ENCODE data around the gene PROX1.

PROX1 gene

GRCh38 chr1:214014730-214015129 is 27.0 kb downstream of the PROX1 start:
- Mint-ChIP-seq H3K36me3 (no peaks in the 10 kb centered on the region), H3K9me3 (ENCODE audit: low read depth) (no peaks in the 10 kb centered on the region), H3K4me3 (no peak overlapping the region), H3K27ac (no peak overlapping the region), H3K4me1 (ENCODE audit: low read depth) (no peaks in the 10 kb centered on the region), H3K27me3 (peaks cover 4% of the 10 kb centered on the region)

GRCh38 chr1:214017191-214017982 is 29.6 kb downstream of the PROX1 start:
- no peak overlapping the region for H3K4me3 Mint-ChIP-seq

GRCh38 chr1:214018386-214019268 is 30.9 kb downstream of the PROX1 start:
- no peaks in the 10 kb centered on the region for H3K36me3 Mint-ChIP-seq
- no peak overlapping the region for H3K27ac Mint-ChIP-seq
- H3K27me3 Mint-ChIP-seq, result peaks cover 4% of the 10 kb centered on the region
- H3K4me3 Mint-ChIP-seq, result no peak overlapping the region
- H3K4me1 Mint-ChIP-seq (ENCODE audit: low read depth), result no peaks in the 10 kb centered on the region
- H3K9me3 Mint-ChIP-seq (ENCODE audit: low read depth), result no peaks in the 10 kb centered on the region

More at GRCh38 chr1:214017191-214017982, 29.6 kb downstream of the PROX1 start:
- H3K36me3 Mint-ChIP-seq, result no peaks in the 10 kb centered on the region
- H3K4me1 Mint-ChIP-seq (ENCODE audit: low read depth), result no peaks in the 10 kb centered on the region
- H3K27ac Mint-ChIP-seq, result no peak overlapping the region
- peaks cover 4% of the 10 kb centered on the region for H3K27me3 Mint-ChIP-seq
- H3K9me3 Mint-ChIP-seq (ENCODE audit: low read depth), result no peaks in the 10 kb centered on the region

- Mint-ChIP-seq H3K4me3 (no peak overlapping the region), H3K27ac (no peak overlapping the region)
These were observed 31.7 kb downstream of the PROX1 start for GRCh38 chr1:214019499-214019898.

GRCh38 chr1:214021321-214021720 is 33.5 kb downstream of the PROX1 start:
- Mint-ChIP-seq H3K9me3 (ENCODE audit: low read depth) (no peaks in the 10 kb centered on the region), H3K4me1 (ENCODE audit: low read depth) (no peaks in the 10 kb centered on the region), H3K27me3 (peaks cover 4% of the 10 kb centered on the region), H3K27ac (no peak overlapping the region), H3K36me3 (no peaks in the 10 kb centered on the region), H3K4me3 (no peak overlapping the region)

More at GRCh38 chr1:214019499-214019898, 31.7 kb downstream of the PROX1 start:
- no peaks in the 10 kb centered on the region for H3K9me3 Mint-ChIP-seq (ENCODE audit: low read depth)
- peaks cover 4% of the 10 kb centered on the region for H3K27me3 Mint-ChIP-seq
- H3K4me1 Mint-ChIP-seq (ENCODE audit: low read depth), result no peaks in the 10 kb centered on the region
- H3K36me3 Mint-ChIP-seq, result no peaks in the 10 kb centered on the region

GRCh38 chr1:214022229-214022791 is 34.5 kb downstream of the PROX1 start:
- H3K9me3 Mint-ChIP-seq (ENCODE audit: low read depth), result no peaks in the 10 kb centered on the region
- H3K36me3 Mint-ChIP-seq, result no peaks in the 10 kb centered on the region
- no peak overlapping the region for H3K27ac Mint-ChIP-seq
- no peaks in the 10 kb centered on the region for H3K4me1 Mint-ChIP-seq (ENCODE audit: low read depth)
- no peak overlapping the region for H3K4me3 Mint-ChIP-seq
- peaks cover 4% of the 10 kb centered on the region for H3K27me3 Mint-ChIP-seq

- Mint-ChIP-seq H3K27me3 (peaks cover 4% of the 10 kb centered on the region), H3K4me1 (ENCODE audit: low read depth) (no peaks in the 10 kb centered on the region), H3K27ac (no peak overlapping the region), H3K9me3 (ENCODE audit: low read depth) (no peaks in the 10 kb centered on the region), H3K4me3 (no peak overlapping the region), H3K36me3 (no peaks in the 10 kb centered on the region)
These were observed 35.1 kb downstream of the PROX1 start for GRCh38 chr1:214022810-214023425.

DNA sequence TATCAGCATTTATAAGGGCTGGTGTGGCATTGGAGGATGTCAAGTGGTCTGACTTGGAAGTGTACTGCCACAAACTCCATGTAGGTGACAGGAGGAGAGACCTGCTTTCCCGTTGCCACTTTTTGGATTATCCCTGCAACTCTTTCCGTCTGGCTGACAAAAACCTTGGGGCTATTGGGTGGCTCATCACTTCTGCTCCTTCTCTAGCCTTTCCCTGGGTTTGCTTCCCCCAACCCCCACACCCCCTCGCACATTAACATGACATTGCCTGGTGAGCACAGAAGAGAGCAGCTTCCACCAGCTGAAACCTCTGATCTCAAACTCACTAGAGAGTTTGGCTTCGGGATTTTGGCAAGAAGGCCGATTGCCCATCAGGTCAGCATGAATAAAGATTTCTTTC is 39.2 kb downstream of the PROX1 start:
- no peak overlapping the region for H3K27ac Mint-ChIP-seq
- peaks cover 7% of the 10 kb centered on the region for H3K27me3 Mint-ChIP-seq
- H3K4me3 Mint-ChIP-seq, result no peak overlapping the region
- H3K36me3 Mint-ChIP-seq, result no peaks in the 10 kb centered on the region
- no peaks in the 10 kb centered on the region for H3K4me1 Mint-ChIP-seq (ENCODE audit: low read depth)
- H3K9me3 Mint-ChIP-seq (ENCODE audit: low read depth), result no peaks in the 10 kb centered on the region

DNA sequence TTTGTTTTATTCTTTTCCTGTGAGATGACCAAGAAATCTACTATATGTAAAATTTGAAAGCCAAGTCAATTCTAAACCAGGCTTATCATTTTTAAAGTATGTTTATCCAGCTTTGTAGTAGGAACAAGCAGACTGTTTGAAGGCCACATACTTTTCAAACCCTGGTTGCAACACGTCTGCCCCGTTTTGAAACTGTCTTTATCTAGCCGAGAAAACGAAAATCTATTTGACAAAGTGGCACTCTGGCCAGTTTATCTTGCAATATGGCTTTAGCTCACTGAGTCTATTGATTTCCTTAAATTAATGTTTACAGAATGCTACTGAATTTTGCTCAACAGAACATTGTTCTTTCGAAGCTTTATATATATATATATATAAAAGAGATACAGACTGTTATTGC is 39.7 kb downstream of the PROX1 start:
- Mint-ChIP-seq H3K4me1 (ENCODE audit: low read depth) (no peaks in the 10 kb centered on the region), H3K27ac (no peak overlapping the region), H3K9me3 (ENCODE audit: low read depth) (no peaks in the 10 kb centered on the region), H3K36me3 (no peaks in the 10 kb centered on the region), H3K4me3 (no peak overlapping the region), H3K27me3 (peaks cover 7% of the 10 kb centered on the region)

GRCh38 chr1:214028095-214028494 is 40.3 kb downstream of the PROX1 start:
- H3K4me3 Mint-ChIP-seq, result no peak overlapping the region
- no peaks in the 10 kb centered on the region for H3K9me3 Mint-ChIP-seq (ENCODE audit: low read depth)
- H3K4me1 Mint-ChIP-seq (ENCODE audit: low read depth), result no peaks in the 10 kb centered on the region
- H3K27ac Mint-ChIP-seq, result no peak overlapping the region
- H3K36me3 Mint-ChIP-seq, result no peaks in the 10 kb centered on the region
- peaks cover 12% of the 10 kb centered on the region for H3K27me3 Mint-ChIP-seq

DNA sequence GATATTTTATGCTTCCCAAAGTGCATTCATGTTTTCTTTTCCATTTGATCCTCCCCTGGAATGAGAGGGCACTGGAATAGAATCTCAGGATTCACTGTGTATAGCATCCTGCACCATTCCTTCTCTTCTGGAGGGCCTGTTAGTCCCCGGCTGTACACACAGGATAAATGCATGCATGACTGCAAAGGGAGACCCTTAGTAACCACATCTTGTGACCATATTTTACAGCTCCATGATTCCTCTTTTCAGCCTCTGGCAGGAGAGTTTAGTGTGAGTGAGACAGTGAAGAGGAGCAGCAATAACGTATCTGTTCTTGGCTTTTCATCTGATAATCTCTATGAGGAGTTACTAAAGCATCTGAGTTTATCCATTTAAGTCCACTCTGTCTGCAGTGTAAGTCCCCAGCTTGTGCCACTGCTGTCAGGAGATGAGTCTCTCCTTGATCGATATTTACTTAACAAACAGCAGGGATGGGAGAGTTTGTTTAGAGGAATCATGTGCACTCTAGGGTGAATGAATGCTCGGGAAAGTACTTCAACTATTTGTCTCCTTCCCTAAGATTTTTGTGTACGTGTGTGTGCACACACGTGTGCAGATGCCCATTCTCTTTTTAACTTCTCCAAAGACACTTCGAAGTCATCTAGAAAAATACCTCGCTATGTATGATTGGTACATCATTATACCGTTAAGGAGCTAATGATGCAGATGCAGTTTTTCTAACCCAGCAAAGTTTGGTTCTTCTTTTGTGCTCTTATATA is 41.1 kb downstream of the PROX1 start:
- Mint-ChIP-seq H3K4me1 (ENCODE audit: low read depth) (no peaks in the 10 kb centered on the region), H3K4me3 (no peak overlapping the region), H3K27me3 (peaks cover 12% of the 10 kb centered on the region), H3K36me3 (no peaks in the 10 kb centered on the region), H3K9me3 (ENCODE audit: low read depth) (no peaks in the 10 kb centered on the region), H3K27ac (no peak overlapping the region)

DNA sequence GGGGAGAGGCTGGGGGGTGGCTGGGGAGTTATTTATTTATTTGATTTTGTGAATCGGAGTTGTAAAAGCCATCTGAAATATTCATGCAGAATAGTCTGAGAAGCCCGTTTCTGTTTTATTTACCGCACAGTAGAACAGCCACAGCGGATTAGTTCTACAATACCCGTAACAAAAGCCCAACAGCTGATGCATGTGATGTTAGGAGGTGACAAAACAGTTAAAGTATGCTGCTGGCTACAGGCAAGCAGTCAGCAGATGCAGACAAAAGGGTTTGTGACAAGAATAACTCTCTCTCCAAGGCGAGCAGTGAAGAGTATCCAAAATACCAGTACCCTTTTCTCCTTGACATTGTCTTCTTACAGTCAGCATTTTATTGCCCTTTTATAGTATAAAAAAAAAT is 42.0 kb downstream of the PROX1 start:
- peaks cover 17% of the 10 kb centered on the region for H3K27me3 Mint-ChIP-seq

GRCh38 chr1:214031267-214031650 is 43.5 kb downstream of the PROX1 start:
- no peak overlapping the region for H3K4me3 Mint-ChIP-seq
- no peaks in the 10 kb centered on the region for H3K4me1 Mint-ChIP-seq (ENCODE audit: low read depth)
- peaks cover 15% of the 10 kb centered on the region for H3K27me3 Mint-ChIP-seq
- H3K36me3 Mint-ChIP-seq, result no peaks in the 10 kb centered on the region
- H3K9me3 Mint-ChIP-seq (ENCODE audit: low read depth), result no peaks in the 10 kb centered on the region
- H3K27ac Mint-ChIP-seq, result no peak overlapping the region

More for the DNA sequence above, 42.0 kb downstream of the PROX1 start:
- no peak overlapping the region for H3K27ac Mint-ChIP-seq
- H3K4me1 Mint-ChIP-seq (ENCODE audit: low read depth), result no peaks in the 10 kb centered on the region
- H3K9me3 Mint-ChIP-seq (ENCODE audit: low read depth), result no peaks in the 10 kb centered on the region
- H3K36me3 Mint-ChIP-seq, result no peaks in the 10 kb centered on the region
- no peak overlapping the region for H3K4me3 Mint-ChIP-seq

- Mint-ChIP-seq H3K36me3 (no peaks in the 10 kb centered on the region), H3K9me3 (ENCODE audit: low read depth) (no peaks in the 10 kb centered on the region), H3K27me3 (peaks cover 20% of the 10 kb centered on the region), H3K4me1 (ENCODE audit: low read depth) (no peaks in the 10 kb centered on the region), H3K4me3 (no peak overlapping the region), H3K27ac (no peak overlapping the region)
These were observed 49.7 kb downstream of the PROX1 start for GRCh38 chr1:214037468-214037867.

Measured in activated naive CD8-positive, alpha-beta T cell (primary cell).